ENCODE data around the gene TOLLIP. TPM values are rescaled to one million over a fixed set of nuclear protein-coding genes. Genes with fewer than 3 reads are reported as not detected.
"Not testable (repeated sequence)": the region's sequence is repeated elsewhere in the genome, so short reads cannot be mapped to it uniquely, and the experiment has no call there.

TOLLIP gene
- polyA plus RNA-seq, 10 donors, result 21.0 to 30.5 (median 23.6) TPM

DNA sequence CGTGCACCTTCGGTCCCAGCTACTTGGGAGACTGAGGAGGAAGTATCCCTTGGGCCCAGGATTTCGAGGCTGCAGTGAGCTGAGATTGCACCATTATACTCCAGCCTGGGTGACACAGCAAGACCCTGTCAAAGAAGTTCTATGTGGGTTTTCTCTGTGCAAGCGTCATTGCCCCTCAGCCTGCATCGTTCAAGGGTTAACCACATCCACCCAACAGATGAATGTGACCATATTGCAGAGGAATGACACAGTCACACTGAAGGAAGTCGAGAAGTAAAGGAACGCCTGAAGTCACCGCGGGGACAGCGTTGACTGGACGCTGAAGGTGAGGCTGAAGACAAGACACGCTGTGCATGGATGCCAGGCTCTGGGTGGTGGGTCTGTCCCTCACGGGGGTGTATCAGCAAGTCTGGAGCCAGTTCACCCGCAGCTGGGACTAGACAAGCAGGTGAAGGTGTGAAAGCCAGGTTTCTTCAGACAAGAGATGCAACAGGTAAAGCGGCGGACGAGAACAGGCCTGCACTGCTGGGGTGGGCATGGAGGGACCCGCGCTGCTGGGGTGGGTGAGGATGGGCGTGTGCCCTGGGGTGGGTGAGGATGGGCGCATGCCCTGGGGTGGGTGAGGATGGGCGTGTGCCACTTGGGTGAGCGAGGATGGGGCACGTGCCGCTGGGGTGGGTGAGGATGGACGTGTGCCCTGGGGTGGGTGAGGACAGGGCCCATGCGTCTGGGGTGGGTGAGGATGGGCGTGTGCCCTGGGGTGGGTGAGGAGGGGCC, 36.5 kb upstream of the TOLLIP start:
- DNase-seq, result no peak

DNA sequence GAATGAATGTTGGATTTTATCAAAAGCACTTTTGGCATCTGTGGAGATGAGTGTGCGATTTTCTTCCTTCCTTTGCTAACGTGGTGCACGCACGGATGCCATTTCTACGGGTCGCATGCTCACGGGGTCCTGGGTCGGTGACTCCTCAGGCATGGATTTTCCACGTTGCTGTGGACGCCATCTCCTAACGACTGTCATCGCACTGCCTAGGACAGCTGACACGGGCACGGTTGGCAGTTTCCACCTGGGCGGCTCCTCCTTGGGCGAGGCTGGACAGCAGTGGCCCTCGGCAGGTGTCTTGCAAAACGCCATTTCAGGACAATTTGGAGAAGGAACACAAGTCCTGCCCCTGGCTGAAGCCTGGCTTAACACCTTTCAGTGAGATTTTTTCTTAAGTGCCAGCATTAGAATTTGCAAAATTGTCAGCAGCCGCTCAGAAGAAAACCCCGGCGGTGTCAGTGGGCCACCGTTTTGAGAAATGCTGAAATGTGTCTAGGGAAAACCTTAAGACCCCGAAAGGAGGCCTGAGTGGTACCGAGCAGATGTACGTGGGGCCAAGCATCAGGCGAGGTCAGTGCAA, 34.7 kb upstream of the TOLLIP start:
- DNase-seq, result no peak

DNA sequence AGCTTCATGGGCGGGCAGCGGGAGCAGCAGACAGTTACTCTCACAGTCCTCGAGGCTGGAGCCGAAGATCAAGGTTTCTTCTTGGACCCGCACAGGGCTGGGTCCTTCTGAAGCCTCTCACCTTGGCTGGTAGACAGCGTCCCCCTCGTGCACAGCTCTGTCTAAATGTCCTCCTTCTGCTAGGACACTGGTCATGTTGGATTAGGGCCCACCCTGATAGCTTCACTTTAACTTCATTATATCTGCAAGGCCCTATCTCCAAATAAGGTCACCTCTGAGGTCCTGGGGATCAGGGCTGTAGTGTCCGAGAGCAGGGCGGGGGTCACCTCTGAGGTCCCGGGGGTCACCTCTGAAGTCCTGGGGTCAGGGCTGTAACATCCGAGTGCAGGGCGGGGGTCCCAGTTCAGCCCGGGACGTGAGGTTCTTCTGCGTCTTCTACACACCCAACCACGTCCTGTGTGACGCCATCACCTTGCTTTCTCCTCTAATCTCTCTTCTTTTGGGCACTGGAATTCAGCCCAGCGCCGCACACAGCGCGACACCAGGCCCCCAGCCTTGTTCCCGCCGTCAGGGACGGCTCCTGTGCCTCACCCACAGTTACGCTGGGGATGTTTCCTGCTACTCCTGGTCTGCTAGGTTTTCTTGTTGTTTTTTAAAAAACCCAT, 34.1 kb upstream of the TOLLIP start:
- DNase-seq, result no peak

DNA sequence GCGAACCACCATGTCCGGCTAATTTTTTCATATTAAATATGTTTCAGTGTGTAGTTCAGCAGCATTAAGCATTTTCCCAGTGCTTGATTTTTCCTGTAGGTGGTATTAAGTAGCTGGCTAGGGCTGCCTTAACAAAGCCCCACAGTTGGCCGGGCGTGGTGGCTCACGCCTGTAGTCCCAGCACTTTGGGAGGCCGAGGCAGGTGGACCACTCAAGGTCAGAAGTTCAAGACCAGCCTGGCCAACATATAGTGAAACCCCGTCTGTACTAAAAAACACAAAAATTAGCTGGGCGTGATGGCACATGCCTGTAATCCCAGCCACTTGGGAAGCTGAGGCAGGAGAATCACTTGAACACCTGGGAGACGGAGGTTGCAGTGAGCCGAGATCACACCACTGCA, 33.5 kb upstream of the TOLLIP start:
- DNase-seq, result no peak

DNA sequence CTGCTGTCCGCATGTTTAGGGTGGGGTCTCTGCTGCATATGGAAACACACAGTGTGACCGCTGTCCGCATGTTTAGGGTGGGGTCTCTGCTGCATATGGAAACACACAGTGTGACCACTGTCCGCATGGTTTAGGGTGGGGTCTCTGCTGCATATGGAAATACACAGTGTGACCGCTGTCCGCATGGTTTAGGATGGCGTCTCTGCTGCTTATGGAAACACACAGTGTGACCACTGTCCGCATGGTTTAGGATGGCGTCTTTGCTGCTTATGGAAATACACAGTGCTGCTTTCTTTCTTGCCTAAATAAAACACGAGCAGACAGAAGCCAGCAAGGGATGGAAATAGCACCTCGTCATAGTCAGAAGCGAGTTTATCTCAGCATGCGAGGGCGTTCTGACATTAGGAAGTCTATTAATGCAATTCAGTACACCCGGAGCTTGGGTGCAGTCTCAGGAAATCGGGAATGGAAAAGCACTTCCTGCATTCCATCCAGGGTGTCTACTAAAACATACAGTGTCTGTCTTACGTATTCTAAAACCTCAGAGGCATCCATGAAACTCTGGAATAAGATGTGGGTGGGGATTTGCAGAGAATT, 32.6 kb upstream of the TOLLIP start:
- DNase-seq, result peak in 1 of 3 donors; percentile 23

DNA sequence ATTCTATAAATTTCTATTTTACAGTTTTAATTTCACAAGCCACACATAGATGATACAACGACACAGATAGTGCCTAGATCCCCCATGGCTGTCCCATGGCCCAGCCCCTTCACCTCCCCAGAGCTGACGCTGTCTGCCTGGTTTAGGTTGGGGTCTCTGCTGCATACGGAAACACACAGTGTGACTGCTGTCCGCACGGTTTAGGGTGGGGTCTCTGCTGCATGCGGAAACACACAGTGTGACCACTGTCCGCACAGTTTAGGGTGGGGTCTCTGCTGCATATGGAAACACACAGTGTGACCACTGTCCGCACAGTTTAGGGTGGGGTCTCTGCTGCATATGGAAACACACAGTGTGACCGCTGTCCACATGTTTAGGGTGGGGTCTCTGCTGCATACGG, 31.8 kb upstream of the TOLLIP start:
- DNase-seq, result not testable (repeated sequence)

DNA sequence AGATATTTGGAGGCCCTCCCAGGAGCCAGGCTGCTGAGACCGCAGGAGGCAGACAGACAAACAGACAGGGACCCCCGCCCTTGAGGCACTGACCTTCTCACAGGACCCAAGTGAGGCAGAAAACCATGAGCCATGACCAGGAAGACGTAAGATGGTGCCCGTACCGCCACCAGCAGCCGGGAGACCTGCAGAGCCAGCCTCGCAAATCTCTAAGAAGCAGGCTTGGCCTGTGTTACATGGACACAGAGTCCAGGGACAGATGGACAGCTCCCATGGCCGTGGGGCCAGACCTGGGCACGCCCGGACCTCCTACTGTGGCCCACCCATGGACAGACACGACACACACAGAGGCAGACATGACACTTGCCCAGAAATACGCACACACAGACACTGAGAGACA, 30.7 kb upstream of the TOLLIP start:
- DNase-seq, result no peak

DNA sequence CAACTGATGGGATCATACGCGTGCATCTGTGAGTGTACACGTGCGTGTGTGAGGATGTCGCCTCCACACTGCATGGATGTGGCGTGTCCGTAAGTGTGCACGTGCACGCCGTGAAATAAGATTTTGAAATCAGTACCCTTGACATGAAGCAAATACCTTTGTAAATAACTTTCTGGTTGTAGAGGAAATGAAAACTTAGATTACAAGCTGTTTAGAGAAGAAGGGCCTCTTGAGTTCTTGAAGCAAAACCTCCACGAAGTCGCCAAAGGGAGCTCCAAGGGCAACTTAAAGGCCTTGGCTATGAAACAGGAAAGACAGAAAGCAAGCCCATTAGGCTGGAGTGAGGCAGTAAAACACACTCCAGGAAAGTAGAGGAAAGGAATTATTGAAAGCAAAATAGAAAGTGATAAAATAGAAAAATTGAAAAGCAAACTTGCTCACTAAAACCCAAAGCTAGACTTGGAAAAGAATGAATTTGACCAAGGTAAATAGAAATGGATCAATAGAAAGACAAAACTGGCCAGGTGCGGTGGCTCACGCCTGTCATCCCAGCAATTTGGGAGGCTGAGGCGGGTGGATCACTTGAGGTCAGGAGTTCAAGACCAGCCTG, 29.7 kb upstream of the TOLLIP start:
- DNase-seq, result peak in 1 of 3 donors; percentile 39

DNA sequence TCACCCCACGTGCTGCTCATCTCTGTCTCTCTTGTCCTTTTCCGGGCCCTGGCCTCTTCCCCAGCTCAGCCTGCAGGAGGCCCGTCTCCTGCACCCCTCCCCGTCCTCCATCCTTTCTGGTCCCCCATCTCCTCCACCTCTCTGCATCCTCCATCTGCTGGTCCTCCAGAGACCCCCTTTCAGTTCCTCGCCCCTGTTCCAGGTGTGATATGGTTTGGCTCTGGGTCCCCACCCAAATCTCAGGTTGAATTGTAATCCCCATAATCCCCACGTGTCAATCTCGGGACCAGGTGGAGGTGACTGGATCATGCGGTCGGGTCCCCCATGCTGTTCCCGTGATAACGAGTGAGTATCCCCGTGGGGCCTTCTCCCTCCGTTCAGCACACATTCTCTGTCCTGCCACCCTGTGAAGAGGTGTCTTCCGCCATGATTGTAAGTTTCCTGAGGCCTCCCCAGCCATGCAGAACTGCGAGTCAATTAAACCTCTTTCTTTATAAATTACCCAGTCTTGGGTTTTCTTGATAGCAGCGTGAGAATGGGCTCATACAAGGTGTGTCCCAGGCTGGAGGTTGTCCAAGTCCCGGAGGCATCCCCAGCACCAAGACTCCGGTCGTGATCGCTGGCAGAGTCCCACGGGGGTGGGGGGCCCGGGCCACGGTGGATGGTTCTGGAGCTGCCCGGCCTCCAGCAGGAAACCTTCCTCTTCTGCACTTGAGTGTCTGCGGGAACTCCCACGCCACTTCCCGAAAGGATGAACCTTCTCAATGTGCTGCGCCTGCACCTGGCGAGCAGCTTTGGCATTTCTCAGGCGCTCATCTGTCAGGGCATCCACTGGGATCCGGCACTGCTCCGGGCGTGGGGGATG, 29.0 kb upstream of the TOLLIP start:
- no peak for DNase-seq

DNA sequence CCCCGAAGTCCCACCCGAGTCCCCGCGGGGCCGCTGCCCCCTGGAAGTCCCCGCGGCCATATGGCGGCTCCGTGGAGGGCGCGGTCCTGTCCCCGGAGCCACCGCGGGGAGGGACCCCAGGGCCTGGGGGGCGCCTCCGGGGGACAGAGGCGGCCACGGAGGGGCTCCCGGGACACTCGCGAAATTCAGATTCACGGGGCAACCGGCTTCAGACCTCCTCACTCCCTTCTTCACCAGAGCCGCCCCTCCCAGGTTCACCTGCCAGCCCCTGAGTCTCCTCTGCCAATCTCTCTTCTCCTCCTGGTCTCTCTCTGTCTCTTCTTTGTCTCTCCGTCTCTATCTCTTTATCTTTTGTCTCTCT, 28.2 kb upstream of the TOLLIP start:
- no peak for DNase-seq

DNA sequence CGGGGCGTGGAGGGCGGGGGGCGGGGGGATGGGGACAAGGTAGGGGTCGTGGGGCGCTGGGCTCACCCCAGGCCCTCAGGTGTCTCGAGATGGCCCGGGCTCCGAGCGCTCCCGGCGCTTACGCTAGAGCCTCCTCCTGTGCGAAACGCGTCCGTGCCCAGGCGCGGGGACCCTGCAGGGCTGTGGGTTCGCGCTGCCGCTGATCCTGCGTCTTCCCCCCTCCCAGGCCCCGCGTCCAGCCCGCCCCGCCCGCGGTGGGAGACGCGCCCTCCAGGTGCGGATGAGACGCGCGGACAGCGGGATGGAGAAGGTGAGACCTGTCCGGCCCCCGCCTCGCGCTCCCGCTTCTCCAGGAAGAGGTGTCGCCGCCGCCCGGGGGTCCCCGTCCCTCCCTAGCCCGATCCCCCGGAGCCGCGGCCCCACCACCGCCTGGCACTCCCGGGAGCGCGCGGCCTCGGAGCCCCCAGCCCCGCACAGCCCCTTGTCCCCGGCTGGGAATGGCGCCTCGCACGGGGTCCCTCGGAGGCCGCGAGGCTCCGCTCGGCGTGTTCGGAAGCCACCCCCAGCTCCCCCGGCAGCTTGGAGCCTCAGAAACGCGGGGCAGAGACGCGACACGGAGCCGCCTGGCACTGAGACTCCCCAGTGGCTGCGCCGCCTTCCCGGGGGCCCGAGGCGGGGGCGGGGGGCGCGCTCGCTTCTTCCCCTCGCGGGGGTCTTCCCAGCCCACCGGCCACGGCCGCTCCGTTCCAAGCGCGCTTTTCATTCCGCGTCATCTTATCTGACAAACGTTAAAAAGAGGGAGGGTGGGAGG, 27.6 kb upstream of the TOLLIP start:
- DNase-seq, result peak in 1 of 3 donors; percentile 63

DNA sequence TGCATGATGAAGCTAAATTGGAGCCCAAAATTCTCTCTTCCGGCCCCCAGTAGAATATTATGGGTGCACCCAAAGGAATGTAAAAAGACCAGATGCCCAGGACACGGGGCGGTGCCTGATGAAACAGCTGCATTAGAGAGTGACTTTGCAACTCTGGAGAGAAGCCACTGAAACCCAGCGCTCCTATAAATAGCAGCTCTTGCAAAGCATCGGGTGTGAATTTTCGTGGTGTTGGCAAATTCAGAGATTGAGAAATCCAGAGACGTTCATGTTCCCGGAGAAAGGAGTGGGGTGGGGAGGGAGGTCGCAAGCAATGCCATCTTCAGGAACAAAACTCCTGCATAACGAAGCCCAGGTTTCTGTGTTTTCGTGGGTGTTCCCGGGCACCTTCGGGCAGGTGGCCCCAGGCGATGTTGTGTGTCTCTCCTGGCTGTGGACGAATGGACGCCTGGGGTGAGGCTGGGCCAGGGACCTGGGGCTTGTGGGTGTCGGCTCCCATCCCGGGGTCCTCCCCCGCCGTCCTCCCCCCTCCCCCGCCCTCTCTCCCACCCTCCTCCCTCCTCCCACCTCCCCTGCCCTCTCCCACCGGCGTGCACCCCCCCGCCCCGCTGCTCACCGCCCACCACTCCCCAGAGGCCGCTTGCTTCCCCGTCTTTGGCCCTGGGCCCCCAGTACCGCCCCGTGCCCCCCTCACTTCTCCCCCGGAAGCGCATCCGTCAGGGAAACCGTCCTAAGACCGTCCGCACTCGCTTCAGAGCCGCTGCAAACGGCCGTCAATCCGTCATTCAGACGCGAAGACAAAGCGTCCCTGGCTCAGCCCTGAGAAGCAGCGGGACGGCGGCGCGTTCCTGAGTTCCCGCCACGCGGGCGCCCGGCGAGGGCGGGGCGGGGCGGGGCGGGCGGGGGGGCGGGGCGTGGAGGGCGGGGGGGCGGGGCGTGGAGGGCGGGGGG, 26.7 kb upstream of the TOLLIP start:
- peak; percentile 57 to 75 (median 57) for DNase-seq

DNA sequence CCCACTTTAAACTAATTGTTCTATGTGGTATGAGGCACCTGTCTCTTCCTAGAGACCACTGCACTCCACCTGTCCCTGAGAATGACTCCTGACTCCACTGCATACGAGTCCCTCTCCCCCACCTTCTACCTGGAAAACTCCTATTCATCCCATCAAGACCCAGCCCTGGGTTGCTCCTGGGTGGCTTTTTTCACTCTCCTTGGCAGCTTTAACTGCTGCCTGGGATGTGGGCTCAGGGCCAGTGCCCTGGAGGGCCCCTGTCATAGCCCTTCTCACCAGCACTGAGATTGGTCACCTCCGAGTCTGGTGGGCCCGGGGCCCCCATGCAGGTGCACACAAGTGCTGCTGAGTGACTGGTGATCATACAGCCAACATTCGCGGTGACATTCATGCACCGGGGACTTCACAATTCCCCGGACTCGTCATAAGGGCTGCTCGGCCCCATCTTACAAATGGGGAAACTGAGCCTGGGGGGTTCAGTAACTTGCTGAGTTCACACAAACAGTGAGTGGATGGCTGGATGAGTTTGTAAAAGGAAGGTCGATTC, 25.9 kb upstream of the TOLLIP start:
- no peak for DNase-seq

DNA sequence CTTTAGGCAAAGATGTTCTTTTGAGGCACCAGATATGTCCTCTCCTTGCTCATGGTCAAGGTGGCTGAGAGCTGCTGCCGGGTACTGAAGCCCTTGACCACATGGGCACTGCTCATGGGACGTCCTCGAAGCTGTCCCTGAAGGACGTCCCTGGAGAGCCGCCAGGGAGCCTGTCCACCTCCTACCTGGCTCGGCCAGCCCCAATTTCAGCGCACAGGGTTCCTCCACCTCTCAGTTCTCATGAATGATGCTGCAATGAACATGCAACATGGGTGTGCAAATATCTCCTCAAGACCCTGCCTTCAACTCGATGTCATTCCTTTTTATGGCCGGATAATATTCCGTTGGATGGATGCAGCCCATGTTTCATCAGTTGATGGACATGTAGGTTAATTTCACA, 24.4 kb upstream of the TOLLIP start:
- no peak for DNase-seq

DNA sequence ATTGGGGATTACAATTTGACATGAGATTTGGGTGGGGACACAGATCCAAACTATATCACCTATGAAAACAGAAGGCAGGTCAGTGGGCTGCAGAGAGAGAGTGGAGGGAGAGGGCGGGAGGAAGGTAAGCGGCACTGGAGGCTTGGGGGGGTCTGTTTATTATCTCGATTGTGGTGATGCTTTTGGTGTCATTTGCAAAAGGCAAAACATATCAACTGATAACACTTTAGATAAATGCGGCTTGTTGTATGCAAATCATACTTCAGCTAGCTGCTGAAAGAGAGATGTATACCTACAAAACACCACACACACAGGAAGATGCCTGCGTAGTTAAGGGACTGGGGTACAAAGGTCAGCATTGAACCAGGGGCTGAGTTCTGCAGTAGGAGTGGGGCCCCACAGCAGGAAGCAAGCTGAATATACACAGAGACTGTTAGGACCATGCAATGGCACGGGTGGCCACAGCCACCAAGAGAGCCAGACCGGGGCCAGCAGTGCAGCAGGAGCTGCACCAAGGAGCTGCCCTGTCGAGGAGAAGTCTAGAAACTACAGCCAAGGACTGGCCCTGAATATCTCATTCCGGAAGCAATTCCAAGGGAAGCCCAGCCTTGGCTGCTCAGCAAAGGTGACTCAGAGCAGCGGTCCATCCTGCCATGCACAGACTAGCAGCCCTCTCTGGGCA, 23.8 kb upstream of the TOLLIP start:
- DNase-seq, result no peak

DNA sequence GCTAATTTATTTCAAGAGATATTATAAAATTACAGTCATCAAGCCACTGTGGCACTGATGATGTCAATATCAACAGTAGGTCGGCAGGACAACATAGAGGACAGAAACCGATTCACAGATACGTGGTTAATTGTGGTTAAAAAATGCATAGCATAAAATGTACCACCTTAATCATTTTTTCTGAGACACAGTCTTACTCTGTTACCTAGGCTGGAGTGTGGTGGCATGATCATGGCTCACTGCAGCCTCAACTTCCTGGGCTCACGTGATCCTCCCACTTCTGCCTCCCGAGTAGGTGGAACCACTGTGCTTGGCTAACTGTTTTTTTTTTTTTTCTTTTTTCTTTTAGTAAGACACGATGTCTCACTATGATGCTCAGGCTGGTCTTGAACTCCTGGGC, 21.0 kb upstream of the TOLLIP start:
- DNase-seq, result no peak

DNA sequence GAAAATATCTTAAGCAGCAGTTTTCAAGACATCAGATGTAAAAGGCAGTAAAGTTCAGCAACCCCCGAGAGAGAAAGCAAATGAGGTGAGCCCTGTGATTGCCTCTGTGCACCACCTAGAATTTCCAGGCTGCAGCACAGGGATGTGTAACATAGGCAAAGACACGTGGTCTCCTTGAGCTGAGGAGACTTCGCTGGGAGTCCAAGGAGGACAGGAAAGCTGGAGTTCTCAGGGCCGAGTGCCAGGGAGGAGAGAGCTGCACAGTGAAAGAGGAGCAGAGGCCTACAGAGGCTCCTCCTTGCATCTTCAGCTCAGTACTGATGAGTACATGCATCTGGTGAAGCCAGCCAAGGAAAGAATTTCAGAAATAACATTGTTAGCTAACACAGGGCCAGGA, 17.6 kb upstream of the TOLLIP start:
- no peak for DNase-seq

DNA sequence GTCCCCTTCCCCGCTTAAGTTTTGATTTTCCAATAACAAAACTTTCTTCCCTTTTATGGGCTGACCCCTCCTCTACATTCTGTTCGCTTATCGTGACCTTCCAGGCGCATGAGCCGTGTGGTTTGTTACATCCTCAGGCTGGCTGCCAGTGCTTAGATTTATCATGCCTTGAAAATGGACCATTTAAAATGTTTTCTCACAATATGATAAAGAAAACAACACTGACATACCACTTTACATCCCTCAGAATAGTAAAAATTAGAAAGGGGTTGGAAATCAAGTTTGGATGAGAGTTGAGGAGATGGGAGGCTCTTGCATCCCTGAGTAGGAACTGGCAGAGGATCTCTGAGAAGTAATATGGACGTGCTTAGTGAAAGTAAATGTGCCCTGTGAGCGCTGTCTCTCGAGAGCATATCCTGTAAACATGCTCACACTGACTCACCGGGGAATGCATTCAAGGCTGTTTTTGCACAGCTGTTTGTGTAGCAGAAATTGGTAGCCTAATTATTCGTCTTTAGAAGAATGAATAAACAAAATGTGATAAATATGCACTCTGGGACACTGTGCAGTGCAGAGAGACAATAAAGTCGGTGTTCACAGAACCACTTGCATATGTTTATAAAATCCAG, 17.1 kb upstream of the TOLLIP start:
- no peak for DNase-seq
